Activated T-cell treated with anti-CD3 and anti-CD28 coated beads for 48 hours (primary cell): ENCODE results near the gene HIVEP2.
"Not testable (repeated sequence)": the region's sequence is repeated elsewhere in the genome, so short reads cannot be mapped to it uniquely, and the experiment has no call there.

ENCODE experiments used
- DNase-seq: peaks from one replicate; pipeline ENCODE4 v3.0.0-alpha.2; 2020; ENCODE audit warnings: low read depth

The HIVEP2 gene

DNA sequence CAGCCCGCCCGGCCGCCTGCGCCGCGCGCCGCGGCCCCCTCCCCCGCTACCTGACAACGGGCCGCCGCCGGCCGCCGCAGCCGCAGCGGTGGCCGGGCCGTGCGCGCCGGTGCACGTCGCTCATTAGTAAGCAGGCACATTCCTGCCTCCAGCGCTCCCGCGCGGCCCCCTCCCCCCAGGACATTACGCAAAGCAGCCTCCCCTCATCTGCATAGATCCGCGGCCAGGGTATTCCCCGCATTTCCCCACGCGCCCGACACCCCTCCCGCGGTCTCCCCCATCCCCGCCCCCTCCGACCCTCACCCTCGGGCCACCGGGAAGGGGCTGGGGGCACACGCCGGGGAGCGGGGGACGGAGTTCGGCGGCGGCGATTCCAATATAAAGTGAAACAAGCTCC is at the start of gene HIVEP2:
HIVEP2 (minus strand) TSS at position 128 of the 397 bp plus-strand sequence. CDS start 170,438 bp downstream, outside the sequence.
- DNase-seq, result peak; percentile 84

- DNase-seq, result no peak
These were observed 49.0 kb upstream of the HIVEP2 start for GRCh38 chr6:142993977-142994376.

- no peak for DNase-seq
These were observed 42.5 kb upstream of the HIVEP2 start for GRCh38 chr6:142987490-142987889.

DNA sequence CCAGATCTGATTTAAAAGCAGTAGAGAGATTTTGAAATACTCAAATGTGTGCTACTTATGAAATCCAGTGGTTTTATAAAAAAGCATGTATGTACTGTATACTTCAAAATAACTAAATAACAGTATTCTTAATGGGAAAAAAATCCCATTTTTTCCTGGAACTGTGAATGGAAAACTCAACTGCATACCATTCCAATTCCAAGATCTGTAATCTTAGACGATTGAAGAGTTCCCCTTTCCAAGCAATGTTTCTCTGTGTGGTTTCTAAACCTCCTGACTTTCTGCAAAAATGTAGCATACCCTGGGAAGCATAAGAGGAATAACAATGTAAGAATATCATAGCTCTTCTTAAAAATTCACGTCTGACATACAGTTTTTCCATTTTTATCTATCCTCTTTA is 40.3 kb upstream of the HIVEP2 start:
- no peak for DNase-seq

DNA sequence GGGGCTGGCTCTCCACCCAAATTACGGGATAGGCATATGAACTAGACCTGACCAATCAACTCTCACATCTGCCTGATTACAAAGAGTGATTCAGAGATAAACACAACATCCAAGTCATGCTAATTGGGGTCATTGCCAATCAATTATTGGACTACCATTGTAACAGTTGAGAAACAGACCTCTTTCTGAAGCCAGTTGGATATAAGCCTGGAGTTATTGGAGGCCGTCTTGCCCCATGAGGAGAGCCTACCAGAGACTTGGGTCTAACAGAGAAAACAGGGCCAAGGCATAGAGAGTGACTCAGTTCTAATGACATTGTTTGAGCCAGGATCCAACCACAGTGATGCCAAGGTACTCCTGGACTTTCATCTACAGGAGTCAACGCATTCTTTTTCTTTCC is 39.4 kb upstream of the HIVEP2 start:
- no peak for DNase-seq

- no peak for DNase-seq
These were observed 30.4 kb upstream of the HIVEP2 start for GRCh38 chr6:142975365-142975764.

GRCh38 chr6:142970941-142971340 is 26.0 kb upstream of the HIVEP2 start:
- DNase-seq, result not testable (repeated sequence)

GRCh38 chr6:142968601-142969000 is 23.6 kb upstream of the HIVEP2 start:
- DNase-seq, result no peak

DNA sequence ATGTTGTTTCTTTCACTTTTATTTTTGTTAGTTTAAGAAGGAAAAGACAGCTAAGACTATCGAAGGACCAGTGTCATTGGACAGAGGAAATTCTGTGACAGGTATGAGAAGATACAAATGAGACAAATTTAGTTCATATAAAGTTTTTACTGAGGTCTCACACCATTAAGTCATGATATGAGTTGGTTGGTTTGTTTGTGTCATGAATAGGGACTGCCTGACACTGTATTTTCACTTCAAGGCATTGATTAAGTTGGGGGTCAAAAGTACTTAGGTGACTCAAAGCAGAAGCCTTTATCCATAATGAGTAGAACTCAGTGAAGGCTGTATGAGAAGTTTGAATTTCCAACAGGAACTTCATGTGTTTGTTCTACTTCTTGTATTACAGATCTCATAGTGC is 21.3 kb upstream of the HIVEP2 start:
- DNase-seq, result no peak

DNA sequence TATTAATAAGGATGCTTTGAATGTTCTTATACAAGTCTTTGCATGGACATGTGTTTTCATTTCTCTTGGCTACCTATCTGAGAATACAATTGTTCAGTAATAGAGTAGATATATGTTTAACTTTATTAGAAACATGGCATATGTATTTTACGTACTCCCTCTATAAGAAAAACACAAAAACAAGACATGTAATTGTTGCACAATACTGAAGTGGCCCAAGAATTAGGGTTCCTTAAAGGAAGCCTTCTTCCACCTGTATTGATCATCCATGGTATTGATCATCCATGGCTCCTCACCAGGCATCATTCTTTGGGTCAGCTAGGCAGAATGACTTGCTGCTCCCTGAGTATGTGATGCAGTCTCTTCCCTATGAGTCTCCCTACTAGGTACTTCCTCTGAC is 20.2 kb upstream of the HIVEP2 start:
- DNase-seq, result no peak

DNA sequence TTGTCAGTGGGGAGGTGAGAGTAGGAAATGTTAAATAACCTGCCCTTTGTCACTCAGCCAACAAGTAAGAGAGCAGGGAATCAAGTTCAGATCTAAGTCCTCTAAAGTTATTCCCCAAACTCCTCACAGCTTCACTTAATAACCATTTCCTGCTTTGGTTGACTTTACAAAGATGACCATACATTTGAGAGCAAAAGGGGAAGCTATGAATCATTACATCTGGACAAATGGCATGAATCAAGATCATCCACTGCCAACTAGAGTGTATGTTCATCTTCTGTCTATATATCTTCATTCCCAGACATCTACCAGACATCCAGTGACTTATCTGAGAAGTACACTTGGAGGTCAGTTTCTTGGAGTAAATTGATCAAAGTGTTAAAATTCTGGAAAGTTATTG is 15.1 kb upstream of the HIVEP2 start:
- DNase-seq, result no peak

GRCh38 chr6:142958343-142958742 is 13.4 kb upstream of the HIVEP2 start:
- DNase-seq, result no peak

DNA sequence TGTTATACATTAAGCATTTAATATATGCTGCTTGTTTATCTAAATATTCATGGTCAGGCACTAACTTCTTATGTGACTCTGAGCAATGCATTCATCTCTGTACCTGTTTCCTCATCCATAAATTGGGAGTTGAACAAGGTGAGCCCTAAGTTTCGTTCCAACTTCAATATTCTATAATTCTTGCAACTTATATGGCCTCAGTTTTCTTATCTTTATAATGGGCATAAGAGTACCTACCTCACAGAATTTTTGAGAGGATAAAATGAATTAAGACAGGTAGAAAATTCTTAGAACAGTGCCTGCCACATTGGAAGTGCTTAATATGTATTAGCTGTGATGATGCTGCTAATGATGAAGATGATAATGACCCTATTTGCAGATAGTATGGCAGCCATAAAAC is 11.8 kb upstream of the HIVEP2 start:
- no peak for DNase-seq

DNA sequence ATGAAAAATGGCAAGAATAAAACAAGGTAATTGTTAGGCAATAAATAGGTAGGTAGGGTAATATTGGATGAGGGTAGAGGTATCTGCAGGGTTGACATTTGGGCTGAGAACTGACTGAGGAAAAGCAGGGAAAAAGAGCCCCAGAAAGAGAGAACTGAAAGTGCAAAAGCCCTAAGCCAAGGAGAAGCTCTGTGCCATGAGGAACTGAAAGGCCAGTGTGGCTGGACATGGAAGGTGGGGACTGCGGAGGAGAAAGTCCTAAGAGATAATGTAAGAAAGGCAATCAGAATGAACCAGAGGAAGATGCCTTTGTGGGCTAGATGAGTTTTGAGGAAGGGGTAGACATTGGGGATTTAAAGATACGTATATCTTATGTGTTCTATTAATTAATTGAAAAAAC is 9.9 kb upstream of the HIVEP2 start:
- DNase-seq, result no peak

DNA sequence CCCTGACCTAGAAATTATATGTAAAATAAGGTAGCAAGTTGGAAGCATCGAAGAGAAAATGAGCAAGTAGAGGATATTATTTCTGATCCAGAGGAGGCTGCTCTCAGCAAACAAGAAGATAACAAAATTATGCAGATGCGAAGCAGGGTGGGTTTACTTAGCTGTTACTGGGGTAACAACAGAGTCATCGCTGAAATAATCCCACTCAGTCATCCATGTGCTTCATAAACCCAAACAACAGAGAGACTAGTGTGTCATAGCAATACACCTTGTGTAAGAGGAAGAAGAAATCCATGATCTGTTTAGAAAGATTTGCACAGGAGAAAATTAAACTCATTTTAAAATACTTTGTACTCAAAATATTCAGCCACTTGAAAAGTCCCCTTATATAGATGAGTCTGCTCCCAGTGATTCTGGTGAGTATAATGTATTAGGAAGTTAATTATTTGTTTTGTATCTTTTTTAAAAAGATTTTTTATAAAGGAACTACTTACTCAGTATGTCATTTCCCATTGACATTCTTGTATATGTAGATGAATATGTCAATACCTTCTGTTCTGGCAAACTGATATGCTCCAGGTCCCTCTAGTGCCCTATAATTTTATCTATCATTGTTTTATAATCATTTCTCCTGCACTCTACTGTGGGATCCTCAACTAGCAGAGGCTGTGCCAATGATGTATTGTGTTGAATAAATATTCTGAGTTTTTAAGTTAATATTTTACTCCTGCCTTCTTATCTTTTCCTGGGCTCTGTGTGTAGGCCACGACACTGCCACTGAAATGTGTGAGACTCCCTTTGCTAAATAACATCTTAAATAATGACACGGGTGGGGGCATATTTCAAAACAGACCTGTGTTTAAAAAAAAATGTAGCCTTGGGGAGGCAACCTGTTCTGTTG is 8.6 kb upstream of the HIVEP2 start:
- DNase-seq, result no peak

GRCh38 chr6:142952614-142953013 is 7.6 kb upstream of the HIVEP2 start:
- DNase-seq, result no peak

DNA sequence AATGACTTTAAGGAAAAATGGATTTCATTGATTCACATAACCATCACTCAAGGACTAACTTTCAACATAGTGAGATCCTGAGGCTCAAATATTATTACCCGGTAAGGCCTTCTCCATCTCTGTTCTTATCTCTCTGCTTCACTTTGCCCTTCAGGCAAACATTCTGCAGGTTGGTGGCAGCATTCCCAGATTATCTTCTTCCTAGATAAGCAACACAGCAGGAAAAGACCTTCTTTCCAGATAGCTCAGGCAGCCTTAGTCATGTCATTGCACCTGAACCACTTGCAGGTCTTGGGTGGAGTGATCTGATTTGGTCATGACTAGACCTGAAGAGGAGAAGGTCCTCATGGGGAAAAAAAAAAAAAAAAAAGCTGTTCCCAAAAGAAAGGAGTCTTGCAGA is 5.3 kb upstream of the HIVEP2 start:
- DNase-seq, result no peak

- no peak for DNase-seq
These were observed 2.9 kb upstream of the HIVEP2 start for GRCh38 chr6:142947714-142948480.

DNA sequence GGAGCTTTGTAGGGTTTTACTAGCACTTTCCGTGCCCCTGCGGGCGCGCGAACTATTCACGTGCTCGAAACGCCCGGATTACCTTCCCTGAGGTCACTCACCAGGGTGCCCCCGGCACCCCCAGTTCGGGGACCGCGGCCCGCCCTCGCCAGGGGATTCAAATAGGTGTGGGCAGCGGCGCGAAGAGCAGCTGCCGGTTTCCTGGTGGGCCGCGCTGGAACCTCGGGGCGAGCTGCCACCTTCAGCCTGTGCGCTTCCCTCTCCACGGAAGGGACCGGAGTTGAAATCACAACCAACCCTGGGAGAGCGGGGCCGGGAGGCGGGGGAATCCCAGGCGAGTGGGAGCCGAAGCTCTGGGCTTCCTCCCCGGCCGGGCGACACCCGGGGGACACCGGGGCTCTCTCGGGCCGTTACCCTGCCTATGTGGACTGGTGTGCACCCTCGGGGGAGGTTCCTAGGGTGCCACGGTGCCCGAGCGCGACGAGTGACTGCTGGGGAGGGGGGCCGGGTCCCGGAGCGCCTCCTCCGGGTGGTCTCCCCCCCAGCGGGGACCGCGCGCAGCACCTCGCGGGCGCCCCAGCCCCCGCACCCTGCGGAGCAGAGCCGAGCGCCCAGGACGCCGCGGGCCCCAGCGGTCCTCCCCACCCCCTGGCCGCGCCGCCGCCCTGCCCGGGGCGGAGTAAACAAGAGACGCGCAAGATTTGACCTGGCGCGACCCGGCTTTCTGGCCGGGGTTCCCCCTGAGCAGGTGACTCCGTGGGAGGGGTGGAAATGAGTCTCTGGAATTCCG is 2.1 kb upstream of the HIVEP2 start:
- peak; percentile 76 for DNase-seq

DNA sequence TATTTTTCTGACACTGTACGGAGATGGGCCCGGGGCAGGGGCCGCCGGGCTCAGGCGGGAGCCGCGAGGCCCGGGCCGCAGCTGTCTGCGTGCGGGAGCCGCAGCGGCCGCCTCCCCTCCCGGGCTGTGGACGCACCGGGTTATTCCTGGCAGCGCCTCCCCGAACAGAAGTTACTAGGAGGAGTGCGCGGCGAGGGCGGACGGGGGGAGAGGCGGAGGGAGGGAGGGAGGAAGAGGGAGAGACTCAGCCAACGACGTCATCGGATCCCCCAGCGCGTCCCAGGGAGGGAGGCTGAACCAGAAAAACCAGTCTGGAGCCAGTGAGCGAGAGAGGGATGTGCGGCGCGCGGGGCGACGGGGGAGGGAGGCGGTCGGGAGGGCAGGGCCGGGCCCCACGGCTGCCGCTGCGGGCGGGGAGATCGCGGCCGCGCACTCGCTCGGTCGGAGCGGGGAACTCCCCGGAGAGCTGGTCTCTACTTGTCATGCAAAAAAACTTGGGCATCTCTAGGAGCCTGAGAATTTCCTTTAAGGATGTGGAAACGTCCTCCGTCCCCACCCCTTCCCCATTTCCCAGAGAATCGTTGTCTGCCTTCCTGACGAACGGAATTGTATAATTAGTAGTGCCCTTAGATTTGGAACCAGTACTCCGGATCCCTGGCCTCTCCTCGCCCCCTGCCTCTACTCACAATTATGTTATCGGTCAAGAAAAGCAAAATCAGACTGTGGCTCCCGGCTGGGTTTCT is 1.4 kb upstream of the HIVEP2 start:
- peak; percentile 84 for DNase-seq

DNA sequence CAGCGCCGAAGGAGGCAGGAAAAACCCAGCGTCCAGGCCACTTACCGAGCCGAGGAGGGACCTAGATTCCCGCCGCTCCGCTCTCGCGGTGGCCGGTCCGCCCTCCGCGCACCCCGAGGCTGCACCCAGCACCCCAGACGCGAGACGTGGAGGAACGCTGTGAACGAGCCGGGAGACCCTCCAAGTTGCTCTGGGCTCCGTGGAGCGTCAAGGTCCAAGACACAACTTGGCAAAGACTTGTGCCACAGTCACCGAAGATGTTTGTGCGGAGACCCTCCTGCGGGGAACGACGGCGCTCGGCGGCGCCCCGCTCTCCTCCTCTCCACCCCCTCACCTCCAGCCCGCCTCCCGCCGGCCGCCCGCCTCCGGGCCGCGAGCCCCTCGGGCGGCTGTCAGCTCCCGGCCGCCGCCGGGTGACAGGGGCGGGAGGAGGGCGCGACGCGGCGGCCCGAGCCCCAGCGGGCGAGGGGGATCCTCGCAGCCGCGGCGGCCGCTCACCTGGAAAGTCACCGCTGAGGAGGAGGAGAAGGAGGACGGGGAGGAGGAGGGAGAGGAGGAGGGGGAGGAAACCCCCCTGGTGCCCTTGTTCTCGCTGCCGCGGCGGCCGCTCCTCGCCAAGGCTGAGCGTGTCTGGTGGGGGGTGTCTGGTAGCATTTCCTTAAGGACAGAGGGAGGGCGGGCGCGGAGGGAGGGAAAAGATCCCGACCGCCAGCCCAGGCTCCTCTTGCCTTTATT is 637 bp upstream of the HIVEP2 start:
- peak; percentile 52 for DNase-seq
